ENCODE measurements around the gene DSC3.

Gene DSC3

GRCh38 chr18:31057917-31058316 lies 15.4 kb upstream of the DSC3 start:
- ChIA-PET CTCF (no interaction called here), POLR2A (no interaction called here)
- DNase-seq (ENCODE audit: low read depth, low spot score): no peak
- TF ChIP-seq CTCF (IDR thresholded peaks at IDR 0.05; ENCODE audit: insufficient read depth, low read length, missing control alignments): no peak
- H3K4me3 ChIP-seq (ENCODE audit: low read depth, low read length): no peak overlapping the region

GRCh38 chr18:31057051-31057450 lies 14.5 kb upstream of the DSC3 start:
- no peak for DNase-seq (ENCODE audit: low read depth, low spot score)
- POLR2A ChIA-PET: no interaction called here
- TF ChIP-seq CTCF (IDR thresholded peaks at IDR 0.05; ENCODE audit: insufficient read depth, low read length, missing control alignments): no peak
- CTCF ChIA-PET: no interaction called here
- H3K4me3 ChIP-seq (ENCODE audit: low read depth, low read length): no peak overlapping the region

- POLR2A ChIA-PET: no interaction called here
These were observed 13.8 kb upstream of the DSC3 start for GRCh38 chr18:31056296-31056695.

GRCh38 chr18:31050635-31051034 lies 8.1 kb upstream of the DSC3 start:
- ChIA-PET POLR2A (no interaction called here), CTCF (no interaction called here)
- no peak for TF ChIP-seq CTCF (IDR thresholded peaks at IDR 0.05; ENCODE audit: insufficient read depth, low read length, missing control alignments)
- H3K4me3 ChIP-seq (ENCODE audit: low read depth, low read length): no peak overlapping the region
- no peak for DNase-seq (ENCODE audit: low read depth, low spot score)

More at GRCh38 chr18:31056296-31056695, 13.8 kb upstream of the DSC3 start:
- H3K4me3 ChIP-seq (ENCODE audit: low read depth, low read length): no peak overlapping the region
- CTCF ChIA-PET: no interaction called here
- DNase-seq (ENCODE audit: low read depth, low spot score): no peak
- TF ChIP-seq CTCF (IDR thresholded peaks at IDR 0.05; ENCODE audit: insufficient read depth, low read length, missing control alignments): no peak

GRCh38 chr18:31049189-31049588 lies 6.6 kb upstream of the DSC3 start:
- ChIA-PET POLR2A (no interaction called here), CTCF (no interaction called here)
- H3K4me3 ChIP-seq (ENCODE audit: low read depth, low read length): no peak overlapping the region
- DNase-seq (ENCODE audit: low read depth, low spot score): no peak
- TF ChIP-seq CTCF (IDR thresholded peaks at IDR 0.05; ENCODE audit: insufficient read depth, low read length, missing control alignments): no peak

GRCh38 chr18:31048216-31048615 lies 5.7 kb upstream of the DSC3 start:
- ChIA-PET CTCF (no interaction called here), POLR2A (no interaction called here)
- no peak overlapping the region for H3K4me3 ChIP-seq (ENCODE audit: low read depth, low read length)
- DNase-seq (ENCODE audit: low read depth, low spot score): no peak
- TF ChIP-seq CTCF (IDR thresholded peaks at IDR 0.05; ENCODE audit: insufficient read depth, low read length, missing control alignments): no peak

Data from AG04449 (cell line).